Kidney glomerular epithelial cell (primary cell): Measurements from ENCODE around the gene TRRAP.

Source experiments
- DNase-seq: peaks from one replicate; lab custom pipeline; 2025; lab: John Stamatoyannopoulos, UW

Gene TRRAP

GRCh38 chr7:99061001-99061776, 182.9 kb downstream of the TRRAP start:
- no peak for DNase-seq
